Measurements from ENCODE around the gene UBE2J2. TPM values are rescaled to one million over a fixed set of nuclear protein-coding genes. Genes with fewer than 3 reads are reported as not detected.
"Not testable (repeated sequence)": the region's sequence is repeated elsewhere in the genome, so short reads cannot be mapped to it uniquely, and the experiment has no call there.

UBE2J2 gene
- total and polyA plus RNA-seq, 4 experiments from 2014 or later: 79.4 to 96.7 (median 87.8) TPM

DNA sequence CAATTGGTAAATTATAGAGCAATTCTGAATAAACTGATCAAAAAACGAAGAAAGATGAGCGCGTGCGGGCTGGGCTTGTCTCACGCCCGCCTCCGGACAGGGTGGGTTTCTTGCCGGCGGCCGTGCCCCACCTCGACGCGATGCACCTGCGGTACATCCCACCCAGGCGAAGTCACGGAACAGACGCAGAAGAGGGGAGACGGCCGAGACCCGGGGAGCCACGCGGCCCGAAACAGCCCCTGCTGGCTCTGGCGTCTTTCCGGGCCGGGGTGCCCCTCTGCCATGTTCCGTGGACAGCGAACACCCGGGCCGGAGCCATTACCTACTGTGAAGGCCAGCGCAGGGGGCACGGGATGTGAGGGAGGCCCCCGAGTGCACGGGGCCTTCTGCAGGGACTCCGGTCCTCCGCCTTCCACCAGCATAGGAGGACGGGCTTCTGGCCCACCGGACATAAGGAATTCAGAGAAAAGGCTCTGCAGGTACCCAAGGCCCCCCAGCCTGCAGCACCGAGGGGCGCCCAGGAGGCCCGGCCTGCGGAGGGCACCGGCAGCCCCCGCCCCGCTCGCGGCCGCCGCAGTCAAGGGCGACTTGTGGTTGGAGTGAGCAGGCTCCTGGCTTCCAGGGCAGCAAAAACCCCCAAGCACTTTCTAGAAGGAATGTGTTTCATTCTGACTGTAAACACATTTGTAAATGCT lies 19.5 kb downstream of the UBE2J2 start:
- Mint-ChIP-seq H3K9me3 (no peaks in the 10 kb centered on the region), H3K36me3 (peaks cover 9 to 38% of the 10 kb centered on the region in 2 donors), H3K4me1 (peaks cover 4 to 26% (median 17%) of the 10 kb centered on the region in 4 donors), H3K27me3 (no peaks in the 10 kb centered on the region), H3K4me3 (no peak overlapping the region), H3K27ac (no peak overlapping the region)
- intact Hi-C loops (cut with micrococcal nuclease): no loop called here
- H3K4me3 ChIP-seq (ENCODE audit: low read length in 2 of 2): no peak overlapping the region
- H3K27me3 ChIP-seq (ENCODE audit: insufficient read depth, low read length): no peaks in the 10 kb centered on the region
- DNase-seq: no peak
- ChIA-PET CTCF (ENCODE audit: partially characterized antibody) (interaction anchor here (0.6 to 1.4 kb wide), 2 partner anchors 24 to 132 kb away, joined by 3 read pairs; no protein-coding TSS in a partner anchor), POLR2A (ENCODE audit: partially characterized antibody) (no interaction called here)
- peaks cover 20% of the 10 kb centered on the region for H3K36me3 ChIP-seq (ENCODE audit: insufficient read depth, low read length)
- no peak overlapping the region for H3K27ac ChIP-seq (ENCODE audit: low read depth, low read length)
- H3K4me1 ChIP-seq (ENCODE audit: insufficient read depth, low read length): peaks cover 15% of the 10 kb centered on the region
- H3K9me3 ChIP-seq (ENCODE audit: control insufficient read depth in 1 of 2, low read length in 2 of 2): no peaks in the 10 kb centered on the region

- no peaks in the 10 kb centered on the region for H3K27me3 ChIP-seq (ENCODE audit: insufficient read depth, low read length)
- intact Hi-C loops (cut with micrococcal nuclease): no loop called here
- H3K9me3 ChIP-seq (ENCODE audit: control insufficient read depth in 1 of 2, low read length in 2 of 2): no peaks in the 10 kb centered on the region
- POLR2A ChIA-PET (ENCODE audit: partially characterized antibody): no interaction called here
- H3K27me3 Mint-ChIP-seq: no peaks in the 10 kb centered on the region
- H3K27ac Mint-ChIP-seq: peak overlapping the region in 3 of 7 donors; percentile 49 to 83 (median 80)
- no peaks in the 10 kb centered on the region for H3K9me3 Mint-ChIP-seq
- peaks cover 20% of the 10 kb centered on the region for H3K36me3 ChIP-seq (ENCODE audit: insufficient read depth, low read length)
- peaks cover 15% of the 10 kb centered on the region for H3K4me1 ChIP-seq (ENCODE audit: insufficient read depth, low read length)
- CTCF ChIA-PET (ENCODE audit: partially characterized antibody): no interaction called here
- H3K36me3 Mint-ChIP-seq: peaks cover 9 to 34% of the 10 kb centered on the region in 2 donors
- no peak overlapping the region for H3K4me3 ChIP-seq (ENCODE audit: low read length in 2 of 2)
- no peak for DNase-seq
- H3K4me3 Mint-ChIP-seq: no peak overlapping the region
- H3K27ac ChIP-seq (ENCODE audit: low read depth, low read length): no peak overlapping the region
- H3K4me1 Mint-ChIP-seq: peaks cover 4 to 26% (median 16%) of the 10 kb centered on the region in 4 donors
Measured at GRCh38 chr1:1253314-1253713, 20.3 kb downstream of the UBE2J2 start.

- Histone ChIP-seq H3K4me3 (ENCODE audit: low read length in 2 of 2) (peak overlapping the region in 1 of 2 donors; percentile 10), H3K4me1 (ENCODE audit: insufficient read depth, low read length) (peaks cover 15% of the 10 kb centered on the region), H3K36me3 (ENCODE audit: insufficient read depth, low read length) (peaks cover 16% of the 10 kb centered on the region), H3K27ac (ENCODE audit: low read depth, low read length) (peak overlapping the region; percentile 59), H3K27me3 (ENCODE audit: insufficient read depth, low read length) (peaks cover 4% of the 10 kb centered on the region), H3K9me3 (ENCODE audit: control insufficient read depth in 1 of 2, low read length in 2 of 2) (no peaks in the 10 kb centered on the region)
- Mint-ChIP-seq H3K4me3 (peak overlapping the region; percentile 36 to 88 (median 75)), H3K27ac (peak overlapping the region; percentile 76 to 96 (median 94)), H3K4me1 (peaks cover 4 to 24% (median 14%) of the 10 kb centered on the region in 4 donors), H3K27me3 (no peaks in the 10 kb centered on the region), H3K36me3 (peaks cover 1 to 22% of the 10 kb centered on the region in 2 donors), H3K9me3 (no peaks in the 10 kb centered on the region)
- peak; percentile 61 to 85 (median 73) for DNase-seq
- ChIA-PET CTCF (ENCODE audit: partially characterized antibody) (interaction anchor here (3.2 kb wide), 1 partner anchor 129 kb away, joined by 35 read pairs; no protein-coding TSS in a partner anchor), POLR2A (ENCODE audit: partially characterized antibody) (interaction anchor here (0.6 to 1.1 kb wide), 5 partner anchors 20 to 129 kb away, joined by 3 to 5 read pairs (median 3); no protein-coding TSS in a partner anchor)
- intact Hi-C loops (cut with micrococcal nuclease): no loop called here
Measured at GRCh38 chr1:1250786-1251284, 22.8 kb downstream of the UBE2J2 start.

GRCh38 chr1:1248009-1248913 lies 25.4 kb downstream of the UBE2J2 start:
- H3K36me3 ChIP-seq (ENCODE audit: insufficient read depth, low read length); H3K4me3 Mint-ChIP-seq; H3K27ac Mint-ChIP-seq; H3K36me3 Mint-ChIP-seq; H3K27ac ChIP-seq (ENCODE audit: low read depth, low read length); H3K27me3 ChIP-seq (ENCODE audit: insufficient read depth, low read length); POLR2A ChIA-PET (ENCODE audit: partially characterized antibody); CTCF ChIA-PET (ENCODE audit: partially characterized antibody); H3K4me3 ChIP-seq (ENCODE audit: low read length in 2 of 2); H3K9me3 ChIP-seq (ENCODE audit: control insufficient read depth in 1 of 2, low read length in 2 of 2); H3K27me3 Mint-ChIP-seq; intact Hi-C loops (cut with micrococcal nuclease); H3K9me3 Mint-ChIP-seq: not testable (repeated sequence)
- H3K4me1 ChIP-seq (ENCODE audit: insufficient read depth, low read length): peaks cover 15% of the 10 kb centered on the region
- peaks cover 4 to 24% (median 14%) of the 10 kb centered on the region in 4 donors for H3K4me1 Mint-ChIP-seq
- DNase-seq: peak in 1 of 5 donors; percentile 19

- CTCF ChIA-PET (ENCODE audit: partially characterized antibody): no interaction called here
- Histone ChIP-seq H3K9me3 (ENCODE audit: control insufficient read depth in 1 of 2, low read length in 2 of 2) (no peaks in the 10 kb centered on the region), H3K27me3 (ENCODE audit: insufficient read depth, low read length) (peaks cover 4% of the 10 kb centered on the region), H3K4me1 (ENCODE audit: insufficient read depth, low read length) (peaks cover 15% of the 10 kb centered on the region), H3K27ac (ENCODE audit: low read depth, low read length) (no peak overlapping the region), H3K36me3 (ENCODE audit: insufficient read depth, low read length) (no peaks in the 10 kb centered on the region), H3K4me3 (ENCODE audit: low read length in 2 of 2) (no peak overlapping the region)
- no peaks in the 10 kb centered on the region for H3K27me3 Mint-ChIP-seq
- no peak overlapping the region for H3K4me3 Mint-ChIP-seq
- H3K9me3 Mint-ChIP-seq: no peaks in the 10 kb centered on the region
- peaks cover 0 to 2% of the 10 kb centered on the region in 2 donors for H3K36me3 Mint-ChIP-seq
- intact Hi-C loops (cut with micrococcal nuclease): no loop called here
- peaks cover 4 to 17% (median 10%) of the 10 kb centered on the region in 4 donors for H3K4me1 Mint-ChIP-seq
- H3K27ac Mint-ChIP-seq: no peak overlapping the region
- POLR2A ChIA-PET (ENCODE audit: partially characterized antibody): no interaction called here
- DNase-seq: peak in 1 of 5 donors; percentile 13
Measured at GRCh38 chr1:1247341-1247913, 26.2 kb downstream of the UBE2J2 start.

- CTCF ChIA-PET (ENCODE audit: partially characterized antibody): no interaction called here
- no peak within 1 kb of the TSS for H3K27ac Mint-ChIP-seq
- POLR2A ChIA-PET (ENCODE audit: partially characterized antibody): no interaction called here
- Histone ChIP-seq H3K27ac (ENCODE audit: low read depth, low read length) (no peak within 1 kb of the TSS), H3K4me1 (ENCODE audit: insufficient read depth, low read length) (peaks cover 15% of the 10 kb centered on the region), H3K36me3 (ENCODE audit: insufficient read depth, low read length) (no peaks in the 10 kb centered on the region), H3K9me3 (ENCODE audit: control insufficient read depth in 1 of 2, low read length in 2 of 2) (no peaks in the 10 kb centered on the region), H3K27me3 (ENCODE audit: insufficient read depth, low read length) (peaks cover 4% of the 10 kb centered on the region), H3K4me3 (ENCODE audit: low read length in 2 of 2) (no peak within 1 kb of the TSS)
- peaks cover 0 to 2% of the 10 kb centered on the region in 2 donors for H3K36me3 Mint-ChIP-seq
- no peaks in the 10 kb centered on the region for H3K27me3 Mint-ChIP-seq
- intact Hi-C loops (cut with micrococcal nuclease): no loop called here
- H3K4me3 Mint-ChIP-seq: no peak within 1 kb of the TSS
- peaks cover 4 to 17% (median 9%) of the 10 kb centered on the region in 4 donors for H3K4me1 Mint-ChIP-seq
- peak in 1 of 5 donors; percentile 21 for DNase-seq
- no peaks in the 10 kb centered on the region for H3K9me3 Mint-ChIP-seq
Measured at GRCh38 chr1:1246577-1247340, 26.9 kb downstream of the UBE2J2 start, which contains the start of gene C1QTNF12. Gene C1QTNF12 (minus strand): TSS chr1:1246722. CDS start chr1:1246690, 32 bp downstream.

Data from CD4-positive, alpha-beta memory T cell (primary cell).